Erythroblast (primary cell): ENCODE measurements around the gene AFF3.
"Not testable (repeated sequence)": the region's sequence is repeated elsewhere in the genome, so short reads cannot be mapped to it uniquely, and the experiment has no call there.

Source experiments
- GATA1 ChIP-seq: IDR thresholded peaks from 2 replicates; pipeline ENCODE4 v1.6.1; 2011; ENCODE audit warnings: low read depth, mild to moderate bottlenecking, control low read depth, low read length, moderate library complexity
- POLR2A ChIP-seq: IDR thresholded peaks from 2 replicates; pipeline ENCODE4 v1.6.1; 2011; ENCODE audit warnings: mild to moderate bottlenecking, low read length

DNA sequence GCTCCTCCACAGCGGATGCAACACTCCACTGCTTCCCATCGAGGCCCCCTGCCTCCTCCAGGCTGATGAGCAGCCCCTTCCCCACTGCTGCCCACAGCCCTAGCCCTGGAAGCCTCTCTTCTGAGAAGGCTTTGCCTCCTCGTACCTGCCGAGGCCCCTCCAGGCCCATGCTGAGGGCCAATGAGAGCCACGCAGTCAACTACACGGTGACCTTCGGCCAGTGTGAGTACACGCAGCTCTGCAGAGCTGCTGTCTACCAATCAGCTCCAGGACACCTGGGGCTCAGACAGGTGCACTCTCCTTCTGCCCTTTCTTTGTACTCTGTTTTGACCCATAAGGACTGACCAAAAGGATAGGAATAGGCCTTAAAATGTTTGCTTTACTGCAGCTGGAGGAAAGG lies 43.5 kb downstream of the AFF3 start:
- TF ChIP-seq POLR2A, GATA1: not testable (repeated sequence)
